SK-N-MC (cell line): ENCODE data around the gene GRIA3.

ENCODE experiments used
- DNase-seq: peaks from one replicate; pipeline ENCODE4 v3.0.0-alpha.2; 2011; ENCODE audit warnings: low read depth, low spot score
- H3K27ac ChIP-seq: fragments of 200-600 bp; sonication (generic); 2 replicates; pipeline ENCODE4 v1.5.1; 2016; ENCODE audit warnings: mixed run types
- H3K36me3 ChIP-seq: fragments of 200-600 bp; sonication (generic); 2 replicates; pipeline ENCODE4 v1.6.1; 2017; ENCODE audit warnings: antibody characterized with exemption, low read length, mixed read lengths; ENCODE audit not compliant: insufficient read depth
- H3K4me3 ChIP-seq: fragments of 200-600 bp; sonication (generic); 2 replicates; pipeline ENCODE4 v1.5.1; 2016
- H3K9ac ChIP-seq: fragments of 200-600 bp; sonication (generic); 2 replicates; pipeline ENCODE4 v1.8.0; 2017; ENCODE audit warnings: mixed run types, mixed read lengths; ENCODE audit not compliant: insufficient read length
- H3K9me3 ChIP-seq: fragments of 200-600 bp; sonication (generic); 2 replicates; pipeline ENCODE4 v1.6.1; 2017; ENCODE audit warnings: low read depth, mild to moderate bottlenecking, antibody characterized with exemption, low read length, moderate library complexity, mixed read lengths
- EZH2 ChIP-seq: fragments of 200-600 bp; sonication (generic); IDR thresholded peaks from one replicate; pipeline ENCODE4 v1.6.1; 2017; ENCODE audit warnings: antibody characterized with exemption
- FOXP2 ChIP-seq: optimal IDR thresholded peaks from 2 replicates; pipeline ENCODE3; 2011; ENCODE audit warnings: mild to moderate bottlenecking, moderate library complexity; ENCODE audit not compliant: insufficient read depth; ENCODE audit errors: extremely low read length, control extremely low read depth
- POLR2AphosphoS5 ChIP-seq: IDR thresholded peaks from 2 replicates; pipeline ENCODE4 v1.6.1; 2012; ENCODE audit warnings: mild to moderate bottlenecking, low read depth, low read length, borderline replicate concordance

The GRIA3 gene

GRCh38 chrX:123169247-123169901, 14.7 kb upstream of the GRIA3 start:
- no peaks in the 10 kb centered on the region for H3K36me3 ChIP-seq
- H3K27ac ChIP-seq, result no peak overlapping the region

DNA sequence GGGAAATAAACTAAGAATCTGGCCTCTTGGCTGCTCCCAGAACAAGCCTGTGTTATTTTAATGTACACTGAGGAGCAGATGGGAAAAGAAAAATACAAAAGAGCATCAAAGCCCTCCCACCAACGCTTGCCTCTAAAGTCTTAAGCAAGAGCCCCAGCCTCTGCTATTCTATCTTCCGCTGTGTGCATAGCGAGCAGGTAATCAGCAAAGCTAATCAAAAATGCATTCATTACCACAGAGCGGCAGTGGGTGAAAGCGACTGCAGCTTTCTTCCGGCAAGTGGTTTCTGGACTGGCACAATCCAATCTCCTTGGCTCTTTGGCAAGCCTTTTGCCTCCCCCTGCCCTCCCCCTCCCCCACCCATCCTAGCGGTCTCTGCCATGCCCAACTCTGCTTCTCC, 13.5 kb upstream of the GRIA3 start:
- no peak for DNase-seq
- no peak overlapping the region for H3K9ac ChIP-seq
- H3K4me3 ChIP-seq, result no peak overlapping the region
- TF ChIP-seq FOXP2 (no peak), EZH2 (no peak), POLR2AphosphoS5 (no peak)
- no peaks in the 10 kb centered on the region for H3K9me3 ChIP-seq
- H3K27ac ChIP-seq, result no peak overlapping the region
- no peaks in the 10 kb centered on the region for H3K36me3 ChIP-seq

More at GRCh38 chrX:123169247-123169901, 14.7 kb upstream of the GRIA3 start:
- Histone ChIP-seq H3K9me3 (no peaks in the 10 kb centered on the region), H3K9ac (no peak overlapping the region), H3K4me3 (no peak overlapping the region)
- DNase-seq, result no peak
- TF ChIP-seq EZH2, result no peak
- no peak for TF ChIP-seq FOXP2
- TF ChIP-seq POLR2AphosphoS5, result no peak

DNA sequence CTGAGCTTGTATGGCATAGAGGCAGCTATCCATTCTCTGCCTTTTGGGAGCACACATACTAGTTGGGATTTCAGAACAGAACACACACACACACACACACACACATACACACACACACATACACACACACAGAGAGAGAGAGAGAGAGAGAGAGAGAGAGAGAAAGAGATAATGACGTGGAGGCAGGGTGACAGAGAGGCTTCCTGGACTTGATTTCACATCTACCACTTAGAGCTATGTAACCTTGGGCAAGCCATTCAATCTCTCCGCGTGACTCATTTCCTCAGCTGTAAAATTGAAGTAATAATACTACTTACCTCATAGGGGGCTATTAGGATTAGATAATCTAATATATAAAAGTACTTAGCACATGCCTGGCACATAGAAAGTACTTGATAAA, 12.3 kb upstream of the GRIA3 start:
- no peaks in the 10 kb centered on the region for H3K9me3 ChIP-seq
- no peak overlapping the region for H3K27ac ChIP-seq
- no peak overlapping the region for H3K4me3 ChIP-seq
- no peak for TF ChIP-seq EZH2
- no peak for TF ChIP-seq POLR2AphosphoS5
- no peak for TF ChIP-seq FOXP2
- no peak for DNase-seq
- no peaks in the 10 kb centered on the region for H3K36me3 ChIP-seq
- no peak overlapping the region for H3K9ac ChIP-seq

- Histone ChIP-seq H3K36me3 (no peaks in the 10 kb centered on the region), H3K4me3 (no peak overlapping the region), H3K9me3 (no peaks in the 10 kb centered on the region), H3K9ac (no peak overlapping the region), H3K27ac (no peak overlapping the region)
- no peak for DNase-seq
- TF ChIP-seq EZH2 (no peak), FOXP2 (no peak), POLR2AphosphoS5 (no peak)
These were observed 11.2 kb upstream of the GRIA3 start for GRCh38 chrX:123172869-123173268.

DNA sequence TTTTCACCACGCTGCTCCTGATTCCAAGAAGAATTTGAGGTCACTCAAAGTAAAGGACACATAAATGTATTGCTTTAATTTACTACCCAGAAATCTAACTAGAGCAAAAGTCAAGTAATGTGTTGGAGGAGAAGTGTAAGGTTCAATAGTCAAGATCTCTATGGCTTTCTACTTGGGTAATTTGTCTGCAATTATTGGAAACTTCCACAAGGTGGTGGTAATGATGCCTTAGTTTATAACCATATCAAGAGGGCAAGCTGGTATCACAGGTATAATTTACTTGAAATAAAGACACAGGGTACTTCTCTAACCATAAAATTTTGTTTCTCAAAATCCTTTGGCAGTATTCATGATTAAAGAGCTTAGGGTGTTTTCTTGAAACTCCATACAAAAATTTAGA, 10.2 kb upstream of the GRIA3 start:
- Histone ChIP-seq H3K9ac (no peak overlapping the region), H3K36me3 (no peaks in the 10 kb centered on the region), H3K9me3 (no peaks in the 10 kb centered on the region), H3K4me3 (no peak overlapping the region), H3K27ac (no peak overlapping the region)
- TF ChIP-seq POLR2AphosphoS5 (no peak), EZH2 (no peak), FOXP2 (no peak)
- DNase-seq, result peak; percentile 14

DNA sequence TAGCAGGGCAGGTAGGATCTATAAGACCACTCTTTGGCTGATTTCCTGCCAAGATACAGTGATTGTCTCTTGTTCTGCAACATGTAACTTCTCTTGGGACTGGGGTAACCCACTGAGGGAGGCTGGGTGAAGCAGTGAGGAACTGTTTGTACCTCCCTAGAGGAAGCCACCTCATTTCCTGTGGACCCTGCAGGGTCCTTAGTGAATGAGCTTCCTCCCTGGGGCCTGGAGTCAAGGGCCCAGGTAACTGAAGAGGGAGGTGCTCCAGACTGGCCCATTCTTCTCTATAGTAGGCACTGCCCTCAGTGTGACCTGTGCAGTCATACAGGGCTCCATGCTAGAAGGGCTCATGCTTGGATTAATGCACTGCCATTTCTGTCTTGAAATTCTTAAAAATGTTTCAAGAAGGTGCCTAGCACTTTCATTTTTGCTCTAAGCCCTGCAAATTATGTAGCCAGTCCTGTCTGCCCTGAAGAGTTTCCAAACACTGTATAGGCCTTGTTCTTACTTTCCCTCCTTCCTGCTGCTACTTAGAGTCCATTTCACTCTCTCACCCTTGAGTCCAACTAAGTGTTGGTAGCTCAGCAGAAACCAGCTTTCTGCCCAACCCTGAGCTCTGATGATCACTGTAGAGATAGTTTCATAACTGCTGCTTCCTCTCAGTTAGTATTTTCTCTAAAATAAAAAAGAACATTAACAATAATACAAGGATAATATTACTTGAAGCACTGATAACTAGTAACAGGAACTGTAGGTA, 8.5 kb upstream of the GRIA3 start:
- H3K36me3 ChIP-seq, result no peaks in the 10 kb centered on the region
- TF ChIP-seq EZH2 (no peak), POLR2AphosphoS5 (no peak)
- no peak for DNase-seq
- no peaks in the 10 kb centered on the region for H3K9me3 ChIP-seq
- no peak overlapping the region for H3K27ac ChIP-seq
- H3K9ac ChIP-seq, result no peak overlapping the region
- H3K4me3 ChIP-seq, result no peak overlapping the region

DNA sequence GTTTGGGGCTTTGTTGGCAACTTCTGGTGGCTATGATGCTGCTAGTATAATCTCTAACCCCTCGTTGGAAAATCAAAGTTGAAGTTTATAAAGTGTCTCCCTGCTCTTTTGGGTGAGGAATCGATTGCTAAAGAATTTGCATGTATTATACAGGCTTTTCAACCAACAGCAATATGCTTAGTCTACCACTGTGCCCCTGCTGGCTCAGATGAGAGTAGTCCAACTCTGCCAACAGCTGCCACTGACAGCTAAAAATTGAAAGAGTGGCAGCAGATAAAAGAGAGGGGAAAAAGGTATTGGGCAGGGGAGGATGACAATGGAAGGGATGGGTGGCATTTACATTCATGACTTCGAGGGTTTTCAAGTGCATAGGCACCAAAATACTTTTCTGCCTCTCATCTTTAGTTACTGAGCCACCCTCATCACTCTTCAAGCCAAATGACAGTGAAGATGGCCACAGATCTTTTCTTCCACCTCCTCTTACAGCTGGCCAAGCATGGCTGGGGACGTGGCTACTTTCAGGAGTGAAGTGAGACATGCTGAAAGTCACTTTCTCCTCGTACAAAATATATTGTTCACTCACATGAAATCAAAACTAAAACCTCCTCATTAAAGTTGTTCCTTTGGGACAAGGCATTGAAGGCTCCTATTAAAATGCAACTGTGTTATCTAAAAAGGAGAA, 2.7 kb upstream of the GRIA3 start:
- Histone ChIP-seq H3K9ac (no peak overlapping the region), H3K27ac (no peak overlapping the region), H3K9me3 (no peaks in the 10 kb centered on the region), H3K36me3 (no peaks in the 10 kb centered on the region), H3K4me3 (no peak overlapping the region)
- DNase-seq, result no peak
- TF ChIP-seq FOXP2, result no peak
- TF ChIP-seq EZH2, result no peak
- TF ChIP-seq POLR2AphosphoS5, result no peak

DNA sequence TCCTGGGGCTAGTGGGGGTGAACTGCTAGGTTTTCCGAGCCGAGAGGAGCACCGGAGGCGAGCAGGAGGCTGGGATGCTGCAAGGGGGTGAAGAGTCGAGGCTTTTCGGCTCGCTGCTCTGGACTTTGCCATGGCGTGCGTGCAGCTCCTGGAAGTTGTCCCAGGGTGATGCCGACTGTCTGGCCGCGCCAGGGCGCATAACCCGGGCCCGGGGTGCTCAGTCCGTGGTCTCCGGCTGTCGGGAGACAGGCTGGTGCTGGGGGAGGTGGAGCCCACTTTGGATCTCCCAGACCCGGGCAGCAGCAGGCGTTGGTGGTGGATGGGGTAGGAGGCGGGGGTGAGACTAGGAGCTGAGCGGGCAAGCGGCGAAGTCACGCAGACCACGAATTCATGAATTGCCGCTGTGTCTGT, 793 bp downstream of the GRIA3 start:
- Histone ChIP-seq H3K27ac (no peak overlapping the region), H3K9me3 (no peaks in the 10 kb centered on the region), H3K9ac (no peak overlapping the region), H3K36me3 (no peaks in the 10 kb centered on the region), H3K4me3 (peak overlapping the region; percentile 73)
- TF ChIP-seq POLR2AphosphoS5 (no peak), FOXP2 (no peak), EZH2 (no peak)
- DNase-seq, result no peak

DNA sequence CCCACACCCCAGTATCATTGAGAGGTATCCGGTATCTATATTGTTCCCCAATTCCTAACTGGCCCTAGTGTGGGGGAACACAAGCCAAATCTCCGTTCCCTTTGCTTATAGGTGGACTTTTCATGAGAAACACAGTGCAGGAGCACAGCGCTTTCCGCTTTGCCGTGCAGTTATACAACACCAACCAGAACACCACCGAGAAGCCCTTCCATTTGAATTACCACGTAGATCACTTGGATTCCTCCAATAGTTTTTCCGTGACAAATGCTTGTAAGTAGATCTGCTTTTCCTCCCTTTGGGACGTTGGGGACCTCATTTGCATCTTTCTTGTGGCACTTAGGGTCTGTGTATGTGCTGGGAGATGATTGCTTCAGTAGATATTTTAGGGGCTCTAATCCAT, 1.6 kb downstream of the GRIA3 start:
- no peak for DNase-seq
- Histone ChIP-seq H3K27ac (no peak overlapping the region), H3K9me3 (no peaks in the 10 kb centered on the region), H3K36me3 (no peaks in the 10 kb centered on the region), H3K4me3 (no peak overlapping the region), H3K9ac (no peak overlapping the region)
- TF ChIP-seq EZH2 (no peak), FOXP2 (no peak), POLR2AphosphoS5 (no peak)
